ENCODE results near the gene PARD3B.

The PARD3B gene

DNA sequence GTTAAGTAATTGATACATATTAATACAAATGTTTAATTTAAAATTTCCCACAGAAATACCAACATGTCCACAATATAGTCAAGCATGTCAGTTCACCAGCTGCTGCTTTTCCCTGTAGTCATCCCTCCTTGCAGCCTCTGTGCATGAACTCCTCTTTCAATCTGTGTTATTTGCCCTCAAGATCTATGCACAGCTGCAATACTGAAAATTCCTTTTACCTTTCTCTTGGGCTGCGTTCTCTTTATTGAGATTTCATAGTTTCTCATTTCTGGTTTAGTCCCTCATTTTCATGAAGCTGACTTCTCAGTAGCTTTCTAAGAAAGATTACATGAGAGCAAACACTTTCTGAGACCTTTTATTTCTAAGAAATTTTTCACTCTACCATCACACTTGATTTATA, 464.9 kb downstream of the PARD3B start:
- TF ChIP-seq, protein P1, sequence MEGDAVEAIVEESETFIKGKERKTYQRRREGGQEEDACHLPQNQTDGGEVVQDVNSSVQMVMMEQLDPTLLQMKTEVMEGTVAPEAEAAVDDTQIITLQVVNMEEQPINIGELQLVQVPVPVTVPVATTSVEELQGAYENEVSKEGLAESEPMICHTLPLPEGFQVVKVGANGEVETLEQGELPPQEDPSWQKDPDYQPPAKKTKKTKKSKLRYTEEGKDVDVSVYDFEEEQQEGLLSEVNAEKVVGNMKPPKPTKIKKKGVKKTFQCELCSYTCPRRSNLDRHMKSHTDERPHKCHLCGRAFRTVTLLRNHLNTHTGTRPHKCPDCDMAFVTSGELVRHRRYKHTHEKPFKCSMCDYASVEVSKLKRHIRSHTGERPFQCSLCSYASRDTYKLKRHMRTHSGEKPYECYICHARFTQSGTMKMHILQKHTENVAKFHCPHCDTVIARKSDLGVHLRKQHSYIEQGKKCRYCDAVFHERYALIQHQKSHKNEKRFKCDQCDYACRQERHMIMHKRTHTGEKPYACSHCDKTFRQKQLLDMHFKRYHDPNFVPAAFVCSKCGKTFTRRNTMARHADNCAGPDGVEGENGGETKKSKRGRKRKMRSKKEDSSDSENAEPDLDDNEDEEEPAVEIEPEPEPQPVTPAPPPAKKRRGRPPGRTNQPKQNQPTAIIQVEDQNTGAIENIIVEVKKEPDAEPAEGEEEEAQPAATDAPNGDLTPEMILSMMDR (IDR thresholded peaks at IDR 0.05; ENCODE audit: unreplicated experiment in 3 of 3) = no peak
- Mint-ChIP-seq H3K36me3 (ENCODE audit: low read depth) (peaks cover 9% of the 10 kb centered on the region), H3K4me1 (peaks cover 17% of the 10 kb centered on the region), H3K4me3 (no peak overlapping the region), H3K27ac (no peak overlapping the region), H3K27me3 (ENCODE audit: low read depth) (no peaks in the 10 kb centered on the region), H3K9me3 (peaks cover 10% of the 10 kb centered on the region)

DNA sequence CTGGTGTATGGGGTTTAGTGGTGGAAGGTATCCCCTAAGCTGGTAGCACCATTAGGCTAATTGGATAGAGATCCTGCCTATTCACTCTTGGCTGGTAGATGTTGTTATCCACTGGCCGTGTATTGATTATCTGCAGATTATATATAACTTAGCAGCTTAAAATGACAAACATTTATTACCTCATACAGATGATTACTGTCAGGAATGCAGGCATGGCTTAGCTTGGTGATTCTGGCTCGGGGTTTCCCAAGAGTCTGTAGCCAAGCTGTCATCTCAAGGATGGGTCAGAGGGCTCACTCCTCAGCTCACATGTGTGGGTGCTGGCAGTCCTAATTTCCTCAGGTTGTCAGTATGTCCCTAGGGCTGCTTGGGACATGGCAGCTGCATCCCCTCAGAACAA, 465.8 kb downstream of the PARD3B start:
- peaks cover 10% of the 10 kb centered on the region for H3K9me3 Mint-ChIP-seq
- TF ChIP-seq, protein P1 (IDR thresholded peaks at IDR 0.05; ENCODE audit: unreplicated experiment in 3 of 3) = no peak
- H3K27ac Mint-ChIP-seq = no peak overlapping the region
- H3K4me3 Mint-ChIP-seq = no peak overlapping the region
- H3K4me1 Mint-ChIP-seq = peaks cover 17% of the 10 kb centered on the region
- no peaks in the 10 kb centered on the region for H3K27me3 Mint-ChIP-seq (ENCODE audit: low read depth)
- H3K36me3 Mint-ChIP-seq (ENCODE audit: low read depth) = peaks cover 9% of the 10 kb centered on the region

DNA sequence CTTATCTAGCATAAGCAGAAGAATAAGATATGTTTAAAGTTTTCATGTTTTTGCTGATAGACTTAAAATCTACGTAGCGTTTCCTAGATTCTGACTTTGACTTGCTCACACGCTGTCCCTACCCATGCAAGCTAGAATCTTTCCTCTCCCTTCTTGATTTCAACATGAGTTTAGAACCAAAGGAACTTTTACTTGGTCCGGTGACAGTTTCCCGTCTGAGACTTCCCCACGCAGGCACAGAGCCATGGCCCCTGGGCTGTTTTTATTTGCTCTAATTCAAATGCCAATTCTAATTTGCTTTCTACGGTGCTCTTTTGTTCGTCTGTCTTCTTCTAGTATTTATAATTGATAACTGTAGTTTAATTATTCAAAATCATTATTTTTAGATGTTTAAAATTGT, 467.7 kb downstream of the PARD3B start:
- peak overlapping the region in 1 of 3 experiments; percentile 24 for H3K4me3 Mint-ChIP-seq
- peaks cover 2% of the 10 kb centered on the region for H3K9me3 Mint-ChIP-seq
- TF ChIP-seq, protein P1 (IDR thresholded peaks at IDR 0.05; ENCODE audit: unreplicated experiment in 3 of 3) = no peak
- peak overlapping the region; percentile 43 to 70 (median 64) for H3K27ac Mint-ChIP-seq
- peaks cover 31% of the 10 kb centered on the region for H3K4me1 Mint-ChIP-seq
- H3K36me3 Mint-ChIP-seq (ENCODE audit: low read depth) = no peaks in the 10 kb centered on the region
- H3K27me3 Mint-ChIP-seq (ENCODE audit: low read depth) = no peaks in the 10 kb centered on the region

DNA sequence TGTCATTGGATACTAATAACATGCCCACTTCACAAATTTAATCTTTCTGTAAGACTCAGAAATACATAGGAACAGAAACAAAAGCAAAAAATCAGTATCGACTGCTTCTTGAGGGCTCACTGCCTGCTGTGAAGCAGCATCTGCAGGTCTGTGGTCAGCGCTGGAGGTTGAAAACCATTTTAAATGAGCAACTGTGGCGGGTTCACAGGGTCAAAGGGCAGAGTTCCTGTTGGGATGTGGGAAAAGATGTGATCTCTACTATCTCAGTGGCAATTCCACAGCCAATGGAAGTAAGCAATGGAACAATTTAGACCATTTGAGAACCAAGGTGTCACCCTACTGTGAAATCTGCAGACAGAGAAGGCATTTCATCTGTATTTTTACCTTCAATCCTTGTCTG, 468.3 kb downstream of the PARD3B start:
- no peaks in the 10 kb centered on the region for H3K36me3 Mint-ChIP-seq (ENCODE audit: low read depth)
- TF ChIP-seq, protein P1 (IDR thresholded peaks at IDR 0.05; ENCODE audit: unreplicated experiment in 3 of 3) = no peak
- peak overlapping the region in 1 of 3 experiments; percentile 70 for H3K27ac Mint-ChIP-seq
- peaks cover 31% of the 10 kb centered on the region for H3K4me1 Mint-ChIP-seq
- no peak overlapping the region for H3K4me3 Mint-ChIP-seq
- H3K9me3 Mint-ChIP-seq = no peaks in the 10 kb centered on the region
- no peaks in the 10 kb centered on the region for H3K27me3 Mint-ChIP-seq (ENCODE audit: low read depth)

DNA sequence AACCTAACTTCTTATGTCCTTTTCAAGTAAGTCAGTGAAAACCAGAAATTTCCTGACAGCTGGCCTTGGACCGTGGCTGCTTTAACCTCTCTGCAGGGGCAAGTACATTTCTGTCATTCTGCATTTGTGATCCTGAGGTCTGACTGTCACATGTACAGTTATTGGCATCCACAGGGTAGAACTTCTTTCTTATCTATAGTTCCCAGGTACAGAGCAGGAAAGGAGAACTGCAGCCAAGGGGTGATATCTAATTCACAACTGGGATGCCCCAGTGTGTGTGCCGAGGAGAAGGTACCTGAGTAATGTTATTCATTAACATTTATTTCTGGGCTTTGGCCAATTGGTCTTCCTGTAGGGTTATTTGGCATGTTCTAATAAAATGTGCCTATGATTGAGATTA, 468.9 kb downstream of the PARD3B start:
- TF ChIP-seq, protein P1 (IDR thresholded peaks at IDR 0.05; ENCODE audit: unreplicated experiment in 3 of 3) = no peak
- H3K4me3 Mint-ChIP-seq = no peak overlapping the region
- no peaks in the 10 kb centered on the region for H3K36me3 Mint-ChIP-seq (ENCODE audit: low read depth)
- peaks cover 31% of the 10 kb centered on the region for H3K4me1 Mint-ChIP-seq
- H3K27ac Mint-ChIP-seq = no peak overlapping the region
- H3K27me3 Mint-ChIP-seq (ENCODE audit: low read depth) = no peaks in the 10 kb centered on the region
- no peaks in the 10 kb centered on the region for H3K9me3 Mint-ChIP-seq

DNA sequence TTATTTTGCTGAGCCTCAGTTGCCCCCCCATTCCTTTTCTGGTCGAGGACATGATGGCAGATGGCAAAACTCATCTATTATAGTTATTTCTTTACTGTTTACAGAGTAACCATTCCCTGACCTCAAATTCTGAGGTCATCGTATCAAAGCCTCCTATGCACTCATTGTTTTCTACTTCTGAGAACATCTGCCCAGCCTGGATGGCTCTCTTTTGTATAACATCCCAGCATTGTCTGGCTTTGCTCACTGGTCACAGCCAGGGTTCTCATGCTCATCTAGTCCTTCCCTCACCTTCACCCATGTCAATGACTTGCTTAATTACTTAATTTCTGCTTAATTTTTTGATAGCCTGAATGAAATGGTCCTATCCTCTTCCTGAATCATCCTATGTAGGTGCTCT, 472.1 kb downstream of the PARD3B start:
- peaks cover 22% of the 10 kb centered on the region for H3K4me1 Mint-ChIP-seq
- no peak overlapping the region for H3K27ac Mint-ChIP-seq
- TF ChIP-seq, protein P1 (IDR thresholded peaks at IDR 0.05; ENCODE audit: unreplicated experiment in 3 of 3) = no peak
- no peaks in the 10 kb centered on the region for H3K9me3 Mint-ChIP-seq
- no peaks in the 10 kb centered on the region for H3K36me3 Mint-ChIP-seq (ENCODE audit: low read depth)
- no peak overlapping the region for H3K4me3 Mint-ChIP-seq
- H3K27me3 Mint-ChIP-seq (ENCODE audit: low read depth) = no peaks in the 10 kb centered on the region

All from nephron (organoid).